Inflammatory macrophage treated with lipopolysaccharide for 4 hours (primary cell): ENCODE measurements around the gene HAS3.
"Not testable (repeated sequence)": the region's sequence is repeated elsewhere in the genome, so short reads cannot be mapped to it uniquely, and the experiment has no call there.

Experiments used
- DNase-seq: peaks from one replicate; pipeline ENCODE4 v3.0.0-alpha.2; 2020

HAS3 gene

GRCh38 chr16:69118468-69118867, 13.0 kb downstream of the HAS3 start:
- DNase-seq: no peak

DNA sequence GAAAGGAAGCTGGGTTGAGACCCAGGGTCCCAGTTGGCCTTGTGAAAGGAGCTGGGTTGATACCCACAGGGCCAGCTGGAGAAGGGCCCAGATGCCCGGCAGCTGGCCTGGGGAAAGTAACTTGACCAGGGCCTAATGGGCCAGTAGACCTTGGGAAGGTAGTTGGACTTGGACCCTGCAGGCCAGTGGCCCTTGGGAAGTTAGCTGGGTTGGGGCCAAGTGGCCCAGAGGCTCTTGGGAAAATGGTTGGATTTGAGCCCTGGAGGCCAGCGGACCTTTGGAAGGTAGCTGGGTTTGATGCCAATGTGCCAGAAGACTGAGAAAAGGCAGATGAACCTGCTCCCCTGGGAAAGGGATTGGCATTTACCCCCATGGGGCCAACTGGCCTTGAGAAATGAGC, 13.5 kb downstream of the HAS3 start:
- no peak for DNase-seq

- DNase-seq: no peak
Observed at GRCh38 chr16:69119536-69119935, 14.1 kb downstream of the HAS3 start.

DNA sequence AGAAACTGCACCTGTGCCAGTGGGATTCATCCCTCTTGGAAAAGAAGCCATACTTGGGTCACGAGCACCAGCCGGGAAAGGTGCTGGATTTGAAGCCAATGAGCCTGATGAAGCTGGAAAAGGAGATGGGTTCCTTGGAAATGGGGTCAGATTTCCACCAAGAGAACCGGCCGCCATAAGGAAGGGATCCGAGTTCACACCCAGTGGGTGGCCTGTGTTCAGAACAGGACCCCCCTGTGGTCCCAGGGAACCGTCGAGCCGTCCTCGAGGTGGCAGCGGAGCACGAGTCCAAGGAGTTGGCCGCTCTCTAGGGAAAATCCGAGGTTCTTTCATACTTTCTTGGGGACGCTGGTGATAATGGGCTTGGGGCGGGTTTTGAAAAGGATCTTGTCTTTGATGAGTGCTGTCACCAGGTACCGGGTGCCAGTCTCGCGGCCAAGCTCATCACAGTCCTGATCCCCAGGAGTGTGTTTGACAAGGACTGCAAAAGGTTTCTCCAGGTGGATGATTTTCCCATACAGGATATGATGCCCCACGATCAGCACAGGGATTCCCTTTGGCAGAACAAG, 14.7 kb downstream of the HAS3 start:
- no peak for DNase-seq

GRCh38 chr16:69123910-69124309, 18.5 kb downstream of the HAS3 start:
- peak; percentile 73 for DNase-seq

GRCh38 chr16:69124406-69124805, 19.0 kb downstream of the HAS3 start:
- DNase-seq: not testable (repeated sequence)

- DNase-seq: not testable (repeated sequence)
Observed at GRCh38 chr16:69124961-69125360, 19.5 kb downstream of the HAS3 start.

DNA sequence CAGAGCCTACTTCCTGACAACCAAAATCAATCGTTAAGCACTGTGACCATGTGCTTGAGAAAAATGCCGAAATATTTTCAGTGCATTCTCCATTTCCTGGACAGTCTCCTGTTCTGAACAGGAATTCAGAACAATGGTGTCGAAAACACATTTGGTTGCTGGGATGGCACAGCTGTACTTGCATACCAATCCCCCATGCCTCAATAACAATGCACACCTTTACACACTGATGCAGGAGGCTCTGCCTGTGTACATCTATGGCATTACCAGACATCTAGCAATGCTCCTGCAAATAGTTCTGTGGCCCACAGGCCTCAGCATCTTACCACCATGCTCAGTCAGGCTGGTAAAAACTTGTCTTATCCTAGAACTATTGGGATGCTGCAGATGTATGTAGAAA, 20.8 kb downstream of the HAS3 start:
- DNase-seq: no peak

DNA sequence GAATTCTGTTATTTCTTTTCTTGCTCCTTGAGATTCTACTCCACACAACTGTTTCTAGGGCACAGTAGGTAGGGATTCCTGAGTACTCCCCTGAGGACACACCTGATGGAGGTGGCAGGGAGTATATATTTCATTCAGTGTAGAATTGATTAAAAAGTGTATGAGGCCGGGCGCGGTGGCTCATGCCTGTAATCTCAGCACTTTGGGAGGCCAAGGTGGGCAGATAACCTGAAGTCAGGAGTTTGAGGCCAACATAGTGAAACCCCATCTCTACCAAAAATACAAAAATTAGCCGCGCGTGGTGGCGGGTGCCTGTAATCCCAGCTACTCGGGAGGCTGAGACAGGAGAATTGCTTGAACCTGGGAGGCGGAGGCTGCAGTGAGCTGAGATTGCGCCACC, 21.3 kb downstream of the HAS3 start:
- not testable (repeated sequence) for DNase-seq

DNA sequence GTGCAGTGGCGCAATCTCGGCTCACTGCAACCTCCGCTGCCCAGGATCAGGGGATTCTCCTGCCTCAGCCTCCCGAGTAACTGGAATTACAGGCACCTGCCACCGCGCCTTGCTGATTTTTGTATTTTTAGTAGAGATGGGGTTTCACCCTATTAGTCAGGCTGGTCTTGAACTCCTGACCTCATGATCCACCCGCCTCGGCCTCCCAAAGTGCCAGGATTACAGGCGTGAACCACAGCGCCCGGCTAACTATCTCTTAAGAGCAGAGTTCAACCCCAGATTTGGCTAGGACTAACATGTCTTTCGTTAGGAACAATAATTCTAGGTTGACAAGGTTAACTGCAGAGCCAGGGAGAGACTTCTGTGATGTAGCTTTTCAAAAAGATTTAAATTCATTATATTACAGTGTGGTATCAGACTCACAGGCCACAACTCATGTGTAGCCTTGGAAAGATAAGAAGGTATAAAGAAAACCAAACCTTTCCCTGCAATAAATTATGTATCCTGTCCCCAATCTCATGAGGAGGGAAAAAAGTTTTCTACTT, 22.6 kb downstream of the HAS3 start:
- no peak for DNase-seq

DNA sequence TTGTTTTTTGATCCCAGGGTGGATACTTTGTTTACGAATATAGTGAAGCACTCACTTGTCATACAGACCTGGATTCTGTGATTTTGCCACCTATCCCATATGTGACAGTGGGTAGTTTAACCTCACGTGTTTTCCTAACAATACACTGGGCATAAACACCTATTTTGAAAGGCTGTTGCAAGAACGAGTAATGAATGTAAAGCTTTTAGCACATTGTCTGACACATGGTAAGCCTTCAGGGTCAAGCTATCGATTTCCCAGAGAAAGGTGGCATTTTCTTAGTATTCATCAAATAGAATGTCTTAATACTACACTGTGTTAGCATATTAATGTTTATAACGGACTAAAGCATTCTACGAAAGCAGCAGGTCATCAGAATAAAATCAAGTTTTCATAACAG, 25.0 kb downstream of the HAS3 start:
- DNase-seq: no peak

DNA sequence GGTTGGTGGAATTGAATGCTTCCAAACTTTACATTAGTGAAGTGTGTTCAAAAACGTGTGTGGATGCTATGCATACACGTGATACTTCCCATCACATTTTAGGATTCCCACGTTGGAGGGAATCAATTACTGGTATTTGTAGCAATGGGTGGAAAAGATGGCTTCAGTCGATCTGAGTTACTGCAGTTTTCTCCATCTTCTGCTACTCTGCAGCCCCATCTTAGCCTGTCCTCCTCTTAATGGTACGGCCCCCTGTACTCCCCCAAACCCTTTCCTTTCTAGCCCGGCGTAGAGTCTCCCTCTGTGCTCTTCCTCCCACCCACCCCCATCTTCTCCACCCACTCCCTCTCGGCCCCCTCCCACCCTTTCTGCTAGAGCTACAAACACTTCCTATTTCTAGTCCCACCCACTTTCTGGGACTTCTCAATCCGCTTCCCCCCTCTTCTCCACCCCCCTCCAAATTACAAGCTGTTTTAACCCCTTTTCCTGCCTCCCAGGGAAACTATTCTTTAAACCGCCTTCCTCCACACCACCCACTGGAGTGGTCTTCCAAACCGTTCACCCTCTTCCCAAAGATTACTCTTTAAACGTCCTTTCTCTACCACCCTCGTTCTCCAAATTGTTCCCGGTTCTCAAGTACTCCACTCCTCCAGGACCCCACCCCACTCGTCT, 25.9 kb downstream of the HAS3 start:
- peak; percentile 39 for DNase-seq

DNA sequence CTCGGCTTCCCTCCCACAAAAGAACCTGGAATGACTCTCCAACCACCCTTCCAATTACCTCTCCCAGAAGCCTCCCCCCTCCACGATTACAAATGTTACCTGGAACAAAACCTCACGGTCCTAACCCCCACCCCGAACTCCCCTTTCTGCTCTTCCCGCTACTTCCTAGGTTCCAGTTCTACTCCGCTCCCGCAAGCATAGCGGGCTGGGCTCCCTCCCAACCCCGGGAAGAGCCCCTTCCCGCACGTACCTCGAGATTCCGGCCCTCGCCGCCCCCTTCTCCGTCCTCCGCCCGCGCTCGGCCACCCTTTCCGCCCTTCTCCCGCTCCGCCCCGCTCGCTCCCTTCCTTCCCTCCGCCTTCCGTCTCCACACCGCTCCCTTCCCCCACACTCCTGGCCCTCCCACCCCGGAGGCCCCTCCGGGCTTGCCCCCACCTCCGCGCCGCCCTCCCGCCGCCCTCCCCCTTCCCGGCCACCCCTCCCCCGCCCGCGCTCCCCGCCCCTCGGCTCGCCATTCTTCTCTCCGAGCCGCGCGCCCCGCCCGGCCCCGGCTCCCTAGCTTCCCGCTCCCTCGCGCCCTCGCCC, 26.5 kb downstream of the HAS3 start:
- peak; percentile 57 for DNase-seq

DNA sequence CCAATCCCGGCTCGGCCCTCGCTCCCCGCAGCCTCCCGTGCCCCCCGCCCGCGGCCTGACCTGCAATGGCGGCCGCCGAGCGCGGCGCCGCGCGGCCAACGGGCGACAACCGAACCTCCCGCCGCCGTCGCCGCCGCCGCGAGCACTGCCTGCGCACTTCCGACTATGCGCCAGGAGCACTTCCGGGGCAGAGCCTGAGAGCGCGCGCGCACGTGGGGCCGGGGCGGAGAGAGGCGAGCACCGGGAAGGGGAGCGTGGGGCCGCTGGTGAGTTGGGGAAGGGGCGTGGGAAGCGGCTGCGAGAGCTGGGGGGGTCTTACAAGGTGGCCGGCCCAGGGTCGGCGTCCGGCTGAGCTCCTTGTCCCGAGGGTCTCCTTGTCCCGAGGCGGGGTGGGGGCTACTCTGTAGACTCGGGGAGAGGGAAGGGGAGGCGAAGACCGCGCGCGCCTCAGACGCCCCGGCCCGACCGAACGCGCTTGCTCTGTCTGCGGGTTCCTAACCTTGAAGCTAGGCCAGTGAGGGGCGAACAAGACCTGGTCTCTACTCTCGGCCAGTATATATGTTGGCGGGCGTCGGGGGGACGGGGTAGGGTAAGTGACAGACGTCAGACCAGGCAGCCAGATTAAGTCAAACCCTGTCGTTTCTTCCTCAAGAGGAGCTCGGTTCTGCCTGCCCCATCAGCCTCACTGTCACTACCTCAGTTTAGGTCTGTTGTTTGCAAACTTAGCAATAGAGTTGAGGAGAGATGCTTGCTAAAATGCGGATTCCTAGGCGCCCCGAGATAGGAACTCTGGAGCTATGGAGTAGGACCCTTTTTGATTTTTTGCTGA, 27.2 kb downstream of the HAS3 start, which contains the start of the genes CHTF8 and UTP4:
Gene CHTF8, minus strand, starts transcription at position 165 of the 829 bp plus-strand sequence. CDS start 11,130 bp downstream, outside the sequence.
Gene UTP4, plus strand, starts transcription at position 226 of the 829 bp plus-strand sequence. CDS start 811 bp downstream, outside the sequence.
- DNase-seq: peak; percentile 88

DNA sequence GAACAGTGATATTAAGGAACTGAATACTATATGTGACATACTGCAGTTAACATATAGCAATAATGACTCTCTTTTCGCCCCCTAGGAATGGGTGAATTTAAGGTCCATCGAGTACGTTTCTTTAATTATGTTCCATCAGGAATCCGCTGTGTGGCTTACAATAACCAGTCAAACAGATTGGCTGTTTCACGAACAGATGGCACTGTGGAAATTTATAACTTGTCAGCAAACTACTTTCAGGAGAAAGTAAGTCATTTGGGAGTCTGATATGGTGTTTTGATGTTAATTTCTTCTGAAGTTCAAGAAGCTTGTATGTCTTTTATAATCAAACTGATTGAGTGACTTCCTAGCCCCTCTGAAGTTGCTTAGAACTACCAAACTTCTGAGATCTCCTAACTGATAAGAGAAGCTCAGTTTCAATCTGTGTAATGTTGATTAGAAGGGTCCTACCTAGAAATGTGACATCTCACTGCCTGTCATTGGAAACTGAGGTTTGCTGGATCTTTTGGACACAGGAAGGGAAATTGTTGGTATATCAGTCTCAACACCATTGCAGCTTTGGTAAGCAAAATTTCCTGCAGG, 28.0 kb downstream of the HAS3 start:
- no peak for DNase-seq

DNA sequence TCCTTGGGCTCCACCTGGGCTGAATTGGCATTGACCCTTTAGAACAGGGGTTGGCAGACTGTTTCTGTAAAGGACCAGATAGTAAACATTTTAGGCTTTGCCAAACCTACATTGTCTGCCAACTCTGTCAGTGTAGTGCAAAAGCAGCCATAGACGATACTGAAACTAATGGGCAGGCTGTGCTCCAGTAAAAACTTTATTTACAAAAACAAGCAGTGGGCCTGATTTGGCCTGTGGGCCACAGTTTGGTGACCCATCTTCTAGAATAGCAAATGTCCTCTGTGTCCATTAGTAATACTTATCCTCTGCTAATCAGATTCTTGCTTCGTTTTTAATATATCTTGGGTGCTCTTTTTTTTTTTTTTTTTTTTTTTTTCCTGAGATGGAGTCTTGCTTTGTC, 33.2 kb downstream of the HAS3 start:
- no peak for DNase-seq

DNA sequence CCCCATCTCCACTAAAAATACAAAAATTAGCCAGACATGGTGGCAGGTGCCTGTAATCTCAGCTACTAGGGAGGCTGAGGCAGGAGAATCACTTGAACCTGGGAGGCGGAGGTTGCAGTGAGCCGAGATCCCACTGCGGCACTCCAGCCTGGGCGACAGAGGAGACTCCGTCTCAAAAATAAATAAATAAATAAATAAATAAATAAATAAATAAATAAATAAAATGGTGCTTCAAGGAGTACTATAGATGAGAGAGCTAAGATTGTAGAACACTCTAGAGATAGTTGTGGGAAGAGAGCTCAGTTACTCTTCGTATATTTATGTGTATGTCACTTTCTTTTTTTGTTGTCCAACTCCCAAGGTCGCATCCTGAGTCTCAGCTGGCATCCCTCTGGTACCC, 34.0 kb downstream of the HAS3 start:
- not testable (repeated sequence) for DNase-seq

GRCh38 chr16:69141014-69141413, 35.6 kb downstream of the HAS3 start:
- no peak for DNase-seq

DNA sequence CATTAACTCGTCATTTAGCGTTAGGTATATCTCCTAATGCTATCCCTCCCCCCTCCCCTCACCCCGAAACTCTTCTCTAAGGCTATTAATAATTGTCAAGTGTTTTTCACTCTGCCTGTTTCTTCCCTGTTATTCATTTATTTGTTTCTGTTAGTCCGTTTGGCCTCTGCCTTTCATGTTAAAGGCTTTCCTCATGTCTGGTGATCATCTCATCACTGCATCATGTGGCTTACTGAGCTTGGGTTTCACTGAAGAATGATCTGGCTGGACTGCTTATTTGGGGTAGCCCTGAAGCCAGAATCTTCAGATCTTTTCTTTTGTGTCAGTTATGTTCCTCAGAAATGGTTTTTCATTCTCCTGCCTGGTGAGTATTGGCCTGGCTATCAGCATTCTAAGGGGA, 36.5 kb downstream of the HAS3 start:
- DNase-seq: no peak

- DNase-seq: no peak
Observed at GRCh38 chr16:69143116-69143515, 37.7 kb downstream of the HAS3 start.

- no peak for DNase-seq
Observed at GRCh38 chr16:69145658-69146057, 40.2 kb downstream of the HAS3 start.

GRCh38 chr16:69149621-69150020, 44.2 kb downstream of the HAS3 start:
- DNase-seq: not testable (repeated sequence)
